GM19395 (cell line): ENCODE results near the gene GKAP1.
"Not testable (repeated sequence)": the region's sequence is repeated elsewhere in the genome, so short reads cannot be mapped to it uniquely, and the experiment has no call there.

Experiments
- ATAC-seq: cut with Tn5 transposase; IDR thresholded peaks from one replicate; pipeline ENCODE4 v1.9.1; 2021; ENCODE audit warnings: mild to moderate bottlenecking, moderate library complexity; ENCODE audit not compliant: unreplicated experiment

GKAP1 gene

DNA sequence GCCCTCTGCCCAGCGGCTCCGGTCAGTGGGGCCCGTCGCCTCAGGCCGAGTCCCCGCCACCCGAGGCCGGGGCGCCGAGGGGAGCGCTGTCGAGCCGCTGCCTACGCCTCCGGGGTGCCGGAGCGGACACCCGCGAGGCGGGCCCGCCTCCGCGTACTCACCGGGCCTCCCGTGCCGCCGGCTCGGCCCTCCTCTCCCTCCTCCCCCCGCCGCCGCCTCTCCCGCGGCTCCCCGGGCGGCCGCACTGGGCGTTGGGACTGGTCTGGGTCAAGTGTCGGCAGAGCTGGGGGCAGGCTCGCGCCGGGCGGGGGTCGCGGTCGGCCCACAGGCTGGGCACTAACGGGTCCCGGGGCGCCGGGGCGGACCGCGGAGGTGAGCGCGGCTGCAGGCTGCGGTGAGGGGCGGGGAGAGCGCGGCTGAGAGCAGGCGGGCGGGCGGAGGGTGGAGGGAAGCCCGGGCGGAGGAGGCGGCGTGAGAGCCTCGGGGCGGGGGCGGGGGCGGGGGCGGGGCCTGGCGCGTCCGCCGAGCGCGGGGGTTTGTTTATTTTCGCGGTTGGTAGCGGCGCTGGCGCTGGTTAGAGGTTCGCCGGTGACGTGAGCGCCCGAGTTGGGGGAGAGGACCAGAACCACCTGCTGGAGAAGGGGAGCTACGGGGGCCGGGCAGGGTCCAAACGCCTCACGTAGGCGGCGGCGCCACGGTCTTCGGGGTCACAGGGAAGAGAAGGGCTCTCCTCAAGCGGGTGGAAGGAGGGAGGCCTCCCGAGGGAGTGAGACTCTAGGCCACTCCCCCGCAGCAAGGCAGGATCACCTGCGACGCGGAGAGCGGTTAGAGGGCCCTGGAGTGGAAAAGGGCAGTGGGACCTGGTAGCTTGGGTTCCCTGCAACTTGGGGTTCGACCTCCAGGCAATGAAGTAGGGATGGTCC, at the start of gene GKAP1:
GKAP1 (minus strand) TSS at position 414 of the 923 bp plus-strand sequence. CDS start 11,252 bp downstream, outside the sequence.
- peak; percentile 81 for ATAC-seq

DNA sequence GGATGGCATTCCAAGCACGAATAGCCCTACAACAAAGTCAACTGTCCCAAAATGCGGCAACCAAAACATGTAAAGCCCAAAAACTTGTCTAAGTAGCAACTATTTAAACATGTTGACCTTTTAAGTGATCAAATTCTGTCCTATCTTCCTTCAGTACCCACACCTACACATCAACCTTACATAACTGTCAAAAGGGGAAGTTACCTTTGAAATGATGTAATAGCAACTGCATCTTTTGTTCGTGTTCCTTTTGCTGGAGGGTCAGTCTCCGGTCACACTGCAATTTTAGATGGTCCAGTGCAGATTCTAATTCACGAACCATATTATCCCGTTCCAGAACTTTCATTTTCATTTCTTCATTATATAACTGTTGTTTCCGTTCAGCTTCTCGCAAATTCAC, 32.3 kb upstream of the GKAP1 start:
- ATAC-seq, result peak; percentile 80

DNA sequence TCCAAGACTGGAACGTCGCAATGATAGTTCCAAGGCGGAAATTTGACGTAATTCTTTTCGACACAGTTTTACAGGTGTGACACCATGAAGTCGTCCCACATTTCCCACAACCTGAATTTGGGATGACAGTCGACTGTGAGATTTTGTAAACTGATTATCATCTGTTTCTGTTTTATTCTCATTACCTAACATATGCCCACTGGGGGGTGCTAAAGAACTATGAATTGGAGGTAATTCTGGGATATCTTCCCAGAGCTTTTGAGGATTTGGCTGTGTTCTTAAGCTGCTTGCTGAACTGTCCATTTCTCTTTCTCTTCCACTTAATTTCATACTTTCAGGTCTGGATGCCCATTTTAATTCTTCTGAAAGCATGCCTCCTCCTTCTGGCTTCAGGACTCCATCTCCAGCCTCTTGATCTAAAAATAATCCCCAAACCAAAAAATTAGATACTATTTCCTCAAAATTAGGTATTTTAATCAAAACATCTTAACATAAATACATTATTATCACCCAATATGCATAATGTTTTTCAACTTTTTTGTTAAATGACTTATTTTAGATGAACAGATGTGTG, 19.6 kb upstream of the GKAP1 start:
- not testable (repeated sequence) for ATAC-seq

DNA sequence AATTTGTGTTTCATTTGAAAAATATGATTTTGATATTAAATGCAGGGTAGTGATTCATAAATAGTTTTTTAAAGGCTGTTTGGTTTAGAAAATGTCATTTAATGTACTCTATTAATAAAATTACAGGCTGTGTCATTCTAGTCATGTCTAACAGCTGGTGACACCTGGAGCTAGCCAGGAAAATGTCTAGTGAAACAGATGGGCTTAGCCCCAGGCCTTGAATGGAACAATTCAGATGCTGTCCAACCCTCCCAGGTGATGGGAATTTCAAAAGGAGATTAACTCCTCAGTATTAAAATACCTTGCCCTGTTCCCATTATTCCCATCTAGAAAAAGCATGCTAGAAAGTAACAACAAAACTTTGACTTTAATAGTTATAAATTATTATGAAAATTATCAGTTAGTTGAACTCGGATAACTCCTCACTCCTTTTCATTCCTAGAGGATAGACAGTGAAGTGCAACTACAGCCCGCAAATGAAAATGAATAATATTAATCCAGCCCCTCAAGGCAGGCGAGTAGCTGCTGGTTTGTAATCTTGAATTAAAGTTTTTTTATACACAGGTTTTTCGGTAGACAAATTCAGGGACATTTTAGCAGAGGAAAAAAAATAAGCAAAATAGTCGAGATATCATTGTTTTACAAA, 13.0 kb upstream of the GKAP1 start:
- not testable (repeated sequence) for ATAC-seq

DNA sequence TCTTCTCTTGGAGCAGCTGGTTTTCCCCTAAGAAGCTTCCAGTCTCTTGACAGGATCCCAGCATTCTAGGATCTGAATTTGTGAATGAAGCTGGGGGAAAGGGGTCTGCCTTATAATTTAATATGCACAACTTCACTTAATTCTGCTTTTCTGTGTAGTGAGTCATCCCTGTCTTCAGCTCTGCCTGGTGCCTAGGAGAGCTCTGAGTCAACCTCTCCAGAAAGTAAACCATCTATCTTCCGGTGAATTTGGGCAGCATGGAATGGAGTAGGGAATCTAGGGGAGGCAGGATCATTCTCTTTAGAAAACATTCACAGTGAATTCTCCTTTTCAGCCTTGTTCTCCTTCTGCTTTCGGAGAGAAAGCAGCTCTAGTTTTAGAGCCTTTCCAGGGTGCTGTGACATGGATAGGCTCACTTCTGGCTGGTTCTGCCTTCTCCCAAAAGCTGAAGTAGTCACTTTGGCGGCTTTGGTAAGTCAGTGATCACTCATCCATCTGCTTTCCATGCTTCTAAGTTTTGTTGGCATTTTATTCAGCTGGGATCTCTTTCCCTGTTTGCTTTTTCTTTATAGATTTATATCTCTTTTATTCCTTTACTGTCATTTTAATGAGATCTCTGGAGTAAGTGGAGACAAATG, 7.5 kb upstream of the GKAP1 start:
- ATAC-seq, result not testable (repeated sequence)

DNA sequence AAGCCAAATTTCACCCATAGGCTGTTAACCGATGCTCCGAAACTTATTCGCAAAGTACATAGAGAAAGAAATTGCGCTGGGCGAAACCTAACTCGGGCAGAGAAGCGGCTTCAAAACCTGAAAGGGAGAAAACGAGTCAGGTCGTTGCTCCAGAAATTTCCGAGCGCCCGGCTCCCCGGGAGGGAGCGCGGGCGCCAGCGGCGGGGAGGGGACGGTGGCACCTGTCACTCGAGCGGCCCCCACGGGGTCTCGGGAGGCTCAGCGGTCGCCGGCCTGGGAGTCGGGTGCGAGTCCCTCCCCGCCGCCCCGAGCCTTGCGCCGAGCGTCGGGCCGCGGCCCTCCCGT, 586 bp downstream of the GKAP1 start:
- peak; percentile 32 for ATAC-seq

DNA sequence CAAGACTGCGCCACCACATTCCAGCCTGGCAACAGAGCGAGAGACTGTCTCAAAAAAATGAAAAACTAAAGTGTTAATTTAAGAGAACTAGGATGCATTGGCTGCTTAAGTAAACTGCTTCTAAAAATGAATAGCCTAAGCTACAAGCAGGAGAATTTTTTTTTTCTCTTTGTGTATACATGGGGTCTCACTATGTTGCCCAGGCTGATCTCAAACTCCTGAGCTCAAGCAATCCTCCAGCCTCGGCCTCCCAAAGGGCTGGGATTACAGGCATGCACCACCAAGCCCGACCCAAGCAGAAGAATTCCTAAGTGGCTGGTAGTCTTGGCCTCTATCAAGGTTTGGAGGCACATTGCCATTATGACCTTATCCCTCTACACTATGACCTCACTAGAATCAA, 2.4 kb downstream of the GKAP1 start:
- not testable (repeated sequence) for ATAC-seq

DNA sequence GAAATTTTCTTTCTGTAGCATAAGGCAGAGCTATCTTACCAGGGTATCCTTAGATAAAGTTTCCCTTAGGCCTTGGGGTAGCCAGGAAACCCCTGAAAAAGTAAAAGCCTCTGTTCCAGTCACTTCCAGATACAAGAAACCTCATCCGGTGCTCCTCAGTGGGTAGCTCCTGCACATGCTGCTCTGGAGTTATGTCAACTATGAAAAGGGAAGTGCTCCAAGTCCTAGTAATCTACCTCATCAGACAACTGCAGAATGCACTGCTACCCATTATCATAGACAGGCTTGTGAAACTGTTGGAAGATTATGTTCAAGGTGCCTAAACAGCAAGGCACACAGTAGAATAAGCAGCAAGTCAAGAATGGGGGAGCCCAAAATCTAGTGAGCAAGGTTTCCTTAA, 8.4 kb downstream of the GKAP1 start:
- not testable (repeated sequence) for ATAC-seq

DNA sequence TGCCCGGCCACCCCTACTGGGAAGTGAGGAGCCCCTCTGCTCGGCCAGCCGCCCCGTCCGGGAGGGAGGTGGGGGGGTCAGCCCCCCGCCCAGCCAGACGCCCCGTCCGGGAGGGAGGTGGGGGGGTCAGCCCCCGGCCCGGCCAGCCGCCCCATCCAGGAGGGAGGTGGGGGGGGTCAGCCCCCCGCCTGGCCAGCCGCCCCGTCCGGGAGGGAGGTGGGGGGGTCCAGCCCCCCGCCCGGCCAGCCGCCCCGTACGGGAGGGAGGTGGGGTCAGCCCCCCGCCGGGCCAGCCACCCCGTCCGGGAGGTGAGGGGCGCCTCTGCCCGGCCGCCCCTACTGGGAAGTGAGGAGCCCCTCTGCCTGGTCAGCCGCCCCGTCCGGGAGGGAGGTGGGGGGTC, 13.1 kb downstream of the GKAP1 start:
- ATAC-seq, result not testable (repeated sequence)

DNA sequence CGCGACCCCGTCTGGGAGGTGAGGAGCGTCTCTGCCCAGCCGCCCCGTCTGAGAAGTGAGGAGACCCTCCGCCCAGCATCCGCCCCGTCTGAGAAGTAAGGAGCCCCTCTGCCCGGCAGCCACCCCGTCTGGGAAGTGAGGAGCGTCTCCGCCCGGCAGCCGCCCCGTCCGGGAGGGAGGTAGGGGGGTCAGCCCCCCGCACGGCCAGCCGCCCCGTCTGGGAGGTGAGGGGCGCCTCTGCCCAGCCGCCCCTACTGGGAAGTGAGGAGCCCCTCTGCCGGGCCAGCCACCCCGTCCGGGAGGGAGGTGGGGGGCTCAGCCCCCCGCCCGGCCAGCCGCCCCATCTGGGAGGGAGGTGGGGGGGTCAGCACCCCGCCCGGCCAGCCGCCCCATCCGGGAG, 13.6 kb downstream of the GKAP1 start:
- not testable (repeated sequence) for ATAC-seq

DNA sequence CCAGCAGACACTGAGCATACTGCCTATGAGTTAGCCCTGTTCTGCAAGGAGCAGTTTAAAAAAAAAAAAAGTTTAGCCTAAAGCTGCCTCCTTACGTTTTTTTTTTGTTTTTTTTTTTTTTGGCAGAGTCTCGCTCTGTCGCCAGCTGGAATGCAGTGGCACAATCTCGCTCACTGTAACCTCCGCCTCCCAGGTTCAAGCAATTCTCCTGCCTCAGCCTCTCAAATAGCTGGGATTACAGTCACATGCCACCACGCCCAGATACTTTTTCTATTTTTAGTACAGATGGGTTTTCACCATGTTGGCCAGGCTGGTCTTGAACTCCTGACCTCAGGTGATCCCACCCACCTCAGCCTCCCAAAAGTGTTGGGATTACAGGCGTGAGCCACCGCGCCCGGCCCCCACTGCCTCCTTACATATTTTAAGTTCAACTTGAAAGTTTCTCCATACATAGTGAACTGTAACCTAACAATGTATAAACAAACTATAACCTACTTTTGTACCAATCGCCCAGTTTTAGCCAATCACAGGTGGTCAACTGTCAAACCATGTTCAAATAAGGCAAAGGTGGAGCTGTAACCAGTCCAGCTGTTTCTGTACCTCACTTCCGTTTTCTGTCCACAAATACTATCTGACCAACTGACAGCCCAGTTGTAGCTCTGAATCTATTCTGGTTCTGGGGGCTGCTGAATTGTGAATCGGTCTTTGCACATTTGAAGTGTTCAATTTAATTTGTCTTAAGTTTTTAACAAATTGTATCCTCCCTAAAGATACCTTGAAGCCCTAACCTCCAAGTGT, 17.1 kb downstream of the GKAP1 start:
- no peak for ATAC-seq

DNA sequence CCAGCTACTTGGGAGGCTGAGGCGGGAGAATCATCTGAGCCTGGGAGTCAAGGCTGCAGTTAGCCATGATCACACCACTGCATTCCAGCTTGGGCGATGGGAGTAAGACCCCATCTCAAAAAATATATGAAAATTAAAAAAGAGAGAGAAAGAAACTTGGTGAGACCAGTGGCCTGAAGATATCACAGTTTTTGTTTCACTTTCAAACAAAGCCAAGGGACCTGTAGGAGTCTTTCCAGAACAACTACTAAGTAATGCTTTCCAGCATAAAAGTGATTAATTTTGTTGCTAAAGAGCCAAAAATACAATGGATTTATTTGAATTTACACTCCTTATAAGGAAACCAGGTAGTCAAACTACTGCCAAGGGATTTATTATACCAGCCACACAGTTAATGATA, 23.5 kb downstream of the GKAP1 start:
- ATAC-seq, result peak; percentile 54

DNA sequence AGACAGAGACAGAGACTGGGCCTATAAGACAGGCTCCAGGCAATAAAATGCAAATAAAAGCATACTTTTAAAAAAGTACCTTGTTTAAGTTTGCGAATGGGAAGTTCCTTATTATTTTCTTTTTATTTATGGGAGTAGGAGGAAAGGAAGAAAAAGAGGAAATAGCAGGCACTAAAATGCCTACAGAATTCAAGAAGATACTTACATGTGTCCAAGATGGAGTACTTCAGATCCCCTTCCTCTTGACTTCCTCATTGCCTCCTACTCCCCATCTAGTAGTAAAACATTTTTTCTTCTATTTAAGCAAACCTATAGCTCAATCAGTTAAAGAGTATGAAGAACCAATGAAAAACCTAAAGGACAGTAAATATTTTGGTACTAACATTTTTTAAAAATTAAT, 24.8 kb downstream of the GKAP1 start:
- no peak for ATAC-seq

DNA sequence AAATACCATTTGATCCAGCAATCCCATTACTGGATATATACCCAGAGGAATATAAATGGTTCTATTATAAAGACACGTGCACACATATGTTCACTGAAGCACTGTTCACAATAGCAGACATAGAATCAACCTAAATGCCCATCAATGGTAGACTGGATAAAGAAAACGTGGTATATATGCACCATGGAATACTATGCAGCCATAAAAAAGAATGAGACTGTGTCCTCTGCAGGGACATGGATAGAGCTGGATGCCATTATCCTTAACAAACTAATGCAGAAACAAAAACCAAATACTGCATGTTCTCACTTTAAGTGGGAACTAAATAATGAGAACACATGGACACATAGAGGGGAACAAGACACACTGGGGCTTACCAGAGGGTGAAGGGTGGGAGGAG, 39.4 kb downstream of the GKAP1 start:
- no peak for ATAC-seq

DNA sequence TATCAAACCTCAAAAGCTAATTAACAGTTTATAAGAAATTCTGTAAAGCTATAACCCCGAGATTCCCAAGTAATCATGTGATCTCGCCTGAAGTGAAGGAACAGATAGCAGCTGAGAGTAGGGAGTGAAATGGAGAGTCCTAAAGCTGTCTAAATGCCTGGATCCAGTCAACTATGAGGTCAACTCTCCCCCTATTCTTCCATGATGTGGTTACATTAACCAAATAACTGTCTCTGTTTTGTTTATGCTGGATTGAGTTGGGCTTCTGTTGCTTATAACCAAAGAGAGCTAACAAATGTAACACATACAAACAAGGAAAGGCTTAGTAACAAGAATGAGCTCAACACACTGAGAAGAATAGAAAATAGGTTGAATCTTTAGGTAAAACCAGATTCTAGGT, 41.6 kb downstream of the GKAP1 start:
- no peak for ATAC-seq

DNA sequence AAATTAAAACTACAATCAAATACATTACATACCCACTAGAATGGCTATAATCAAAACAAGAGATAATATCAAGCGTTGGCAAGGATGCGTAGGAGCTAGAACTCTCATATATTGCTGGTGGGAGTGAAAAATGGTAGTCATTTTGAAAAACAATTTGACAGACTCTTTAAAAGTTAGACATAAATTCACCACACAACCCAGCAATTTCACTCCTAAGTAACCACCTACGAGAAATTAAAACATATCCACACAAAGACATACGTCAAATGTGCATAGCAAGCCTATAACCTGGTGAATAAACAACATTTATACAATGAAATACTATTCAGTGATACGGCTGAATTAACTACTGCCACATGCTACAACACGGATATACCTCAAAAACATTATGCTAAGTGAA, 44.7 kb downstream of the GKAP1 start:
- ATAC-seq, result no peak

DNA sequence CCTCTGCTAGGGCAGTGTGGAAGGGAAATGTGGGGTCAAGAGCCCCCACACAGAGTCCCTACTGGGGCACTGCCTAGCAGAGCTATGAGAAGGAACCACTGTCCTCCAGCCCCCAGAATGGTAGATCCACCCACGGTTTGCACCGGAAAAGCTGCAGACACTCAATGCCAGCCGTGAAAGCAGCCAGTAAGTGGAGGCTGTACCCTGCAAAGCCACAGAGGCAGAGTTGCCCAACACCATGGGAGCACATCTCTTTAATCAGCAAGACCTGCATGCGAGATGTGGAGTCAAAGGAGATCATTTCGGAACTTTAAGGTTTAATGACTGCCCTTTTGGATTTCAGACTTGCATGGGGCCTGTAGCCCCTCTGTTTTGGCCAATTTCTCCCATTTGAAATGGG, 52.2 kb downstream of the GKAP1 start:
- no peak for ATAC-seq

DNA sequence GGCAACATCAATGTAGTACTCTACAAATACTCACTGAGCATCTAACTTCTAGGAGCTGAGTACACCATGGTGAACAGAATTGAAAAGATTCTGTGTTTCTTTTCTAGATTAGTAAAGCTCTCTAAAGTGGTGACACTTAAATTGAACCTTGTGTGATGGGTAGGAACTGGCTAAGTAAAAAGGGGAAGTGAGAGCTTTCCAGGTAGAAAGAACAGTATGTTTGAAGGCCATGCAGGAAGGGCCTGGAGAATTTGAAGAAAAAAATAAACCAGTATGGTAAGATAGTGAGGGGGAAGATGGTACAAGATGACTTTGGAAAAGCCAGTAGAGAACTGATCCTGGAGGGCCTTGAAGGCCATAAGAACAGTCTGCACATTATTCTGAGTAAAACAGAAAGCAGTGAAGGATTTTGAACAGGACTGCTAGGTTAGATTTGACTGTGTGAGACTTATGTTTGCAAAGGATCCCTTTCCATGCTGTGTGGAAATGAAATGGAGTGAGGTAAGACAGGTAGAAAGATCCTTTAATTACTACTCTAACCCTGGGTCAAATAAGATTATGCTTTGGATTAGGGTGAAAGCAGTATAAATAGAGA, 63.1 kb downstream of the GKAP1 start:
- peak; percentile 83 for ATAC-seq

DNA sequence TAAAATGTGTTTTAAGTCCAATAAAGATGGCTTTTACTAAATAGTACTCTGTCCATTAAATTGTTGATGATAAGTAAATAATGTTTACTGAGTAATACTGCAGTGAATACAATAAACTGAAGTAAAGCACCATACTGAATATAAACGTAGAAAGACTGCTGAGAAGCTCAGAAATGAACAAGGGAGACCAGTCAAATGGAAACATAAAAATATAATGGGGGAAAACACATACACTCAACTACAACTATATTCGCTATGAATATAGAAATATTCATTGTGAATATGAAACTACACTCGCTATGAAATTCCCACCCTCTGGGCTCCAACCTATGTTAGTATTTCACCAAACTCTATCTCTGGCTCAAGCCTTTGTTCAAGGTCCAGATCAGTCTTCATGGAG, 67.9 kb downstream of the GKAP1 start:
- ATAC-seq, result no peak

DNA sequence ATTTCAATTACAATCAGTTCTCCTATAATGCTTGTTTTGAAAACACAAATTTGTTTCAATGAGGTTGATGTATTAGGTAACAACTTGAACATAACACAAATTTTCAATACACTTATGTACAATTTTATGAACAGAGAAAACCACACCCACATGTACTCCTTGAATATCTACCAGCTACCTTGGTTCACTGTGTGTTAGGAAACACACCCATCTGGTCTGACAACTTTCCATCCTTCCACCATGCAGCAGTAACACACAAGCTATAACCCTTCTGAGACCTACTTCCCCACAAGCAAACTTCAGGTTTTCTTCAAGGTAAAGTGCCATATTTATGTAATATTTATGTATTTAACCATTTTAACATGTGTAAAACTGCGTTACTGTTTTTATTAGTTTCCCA, 73.4 kb downstream of the GKAP1 start:
- ATAC-seq, result no peak
